GM18499 (cell line): ENCODE data around the gene ARHGAP40.

Source experiments
- ATAC-seq: cut with Tn5 transposase; IDR thresholded peaks from one replicate; pipeline ENCODE4 v1.9.1; 2021; ENCODE audit warnings: moderate number of reproducible peaks; ENCODE audit not compliant: insufficient read depth, unreplicated experiment

Gene ARHGAP40

DNA sequence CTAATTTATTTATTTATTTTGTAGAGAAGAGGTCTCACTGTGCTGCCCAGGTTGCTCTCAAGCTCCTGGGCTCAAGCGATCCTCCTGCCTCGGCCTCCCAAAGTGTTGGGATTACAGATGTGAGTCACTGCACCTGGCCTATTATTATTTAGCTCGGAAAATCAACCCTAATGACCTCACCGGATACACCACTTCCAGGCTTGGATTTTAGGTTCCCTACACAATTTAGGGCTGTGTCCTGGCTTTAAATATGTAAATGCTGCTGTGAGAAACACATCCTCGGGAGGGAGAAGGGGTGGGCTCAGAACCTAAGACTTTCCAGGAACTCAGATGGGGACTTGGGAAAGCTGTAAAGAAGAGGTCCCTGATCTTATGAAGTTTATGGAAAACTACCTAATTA is 71.7 kb downstream of the ARHGAP40 start:
- ATAC-seq: no peak

DNA sequence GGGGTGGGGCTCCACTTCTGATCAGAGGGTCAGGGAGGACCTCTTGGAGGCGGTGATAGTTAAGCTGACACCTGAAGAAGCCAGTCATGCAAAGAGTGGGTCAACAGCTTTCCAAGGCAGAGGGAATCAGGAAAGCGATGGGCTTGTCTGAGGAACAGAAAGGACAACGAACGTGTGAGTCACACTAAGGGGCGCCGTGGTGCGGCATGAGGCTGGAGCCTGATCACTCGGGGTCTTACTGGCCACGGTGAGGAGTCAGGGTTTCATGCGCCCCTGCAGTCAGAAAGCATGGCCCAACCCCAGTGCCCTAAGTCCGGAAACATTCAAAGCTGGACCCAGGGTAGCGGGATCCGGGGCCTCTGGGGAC is 72.1 kb downstream of the ARHGAP40 start:
- no peak for ATAC-seq

DNA sequence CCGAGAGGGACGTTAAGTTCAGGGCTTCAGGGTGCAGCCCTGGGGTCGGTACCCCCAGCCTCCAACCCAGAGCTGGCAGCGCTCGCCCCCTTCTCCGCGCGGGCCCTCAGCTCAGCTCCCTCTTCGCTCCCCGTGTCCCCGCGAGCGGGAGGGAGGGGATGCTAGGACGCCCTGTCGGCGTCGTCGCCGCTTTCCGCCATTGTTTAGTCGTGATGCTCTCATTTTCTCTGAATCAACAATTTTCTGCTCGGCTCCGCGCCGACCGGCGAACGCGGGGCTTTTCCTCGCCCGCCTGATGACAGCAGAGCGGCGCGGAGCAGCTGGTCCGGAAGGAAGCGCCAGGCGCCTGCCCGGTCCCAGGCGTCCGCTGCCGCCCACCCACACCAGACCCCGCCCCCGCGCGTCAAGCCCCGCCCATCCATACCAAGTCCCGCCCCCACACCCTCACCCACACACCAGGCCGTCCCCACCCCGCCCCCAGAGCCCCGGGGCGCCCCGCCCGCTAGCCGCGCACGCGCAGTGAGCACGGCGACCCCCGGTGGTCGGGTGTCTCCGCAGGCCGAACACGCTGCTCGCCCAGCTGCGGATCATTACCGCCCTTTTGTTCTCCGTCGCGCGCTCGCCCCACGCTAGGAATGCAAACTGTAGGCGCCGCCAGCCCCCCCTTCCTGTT is 72.6 kb downstream of the ARHGAP40 start:
- ATAC-seq: no peak

DNA sequence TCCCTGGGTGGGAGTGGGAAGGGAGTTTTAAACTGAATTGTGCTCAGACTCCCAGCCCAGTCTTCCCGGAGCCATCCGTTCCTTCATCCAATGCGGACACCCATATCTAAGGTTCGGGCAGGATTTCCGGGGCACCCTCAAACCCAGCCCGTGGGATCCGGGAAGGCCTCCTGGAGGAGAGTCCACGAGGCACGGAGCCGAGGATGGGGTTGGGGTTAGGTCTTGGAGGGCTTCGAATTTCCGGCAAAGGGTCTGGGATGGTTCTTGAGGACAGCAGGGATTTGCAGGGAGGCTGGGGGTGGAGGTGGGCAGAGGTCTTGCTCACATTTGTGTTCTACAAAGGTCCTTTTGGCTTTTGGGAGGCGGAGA is 73.1 kb downstream of the ARHGAP40 start:
- ATAC-seq: no peak

DNA sequence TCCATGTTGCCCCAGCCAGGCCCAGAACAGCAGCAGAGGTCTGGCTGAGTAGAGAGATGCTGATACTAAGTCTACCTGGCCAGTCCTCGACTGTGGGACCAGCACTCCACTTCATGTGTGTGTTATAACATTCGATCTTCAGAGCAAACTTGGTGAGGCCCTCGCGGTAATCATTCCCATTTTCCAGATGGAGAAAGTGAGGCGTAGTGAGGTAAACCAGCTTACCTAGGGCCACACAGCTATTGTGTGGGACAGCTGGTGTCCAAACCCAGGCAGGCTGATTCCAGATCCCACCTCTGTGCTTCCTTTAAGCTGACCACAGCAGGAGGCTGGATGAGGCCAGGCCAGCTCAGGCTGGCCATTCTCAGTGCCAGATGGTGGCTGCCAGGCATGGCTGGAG is 75.0 kb downstream of the ARHGAP40 start:
- no peak for ATAC-seq

DNA sequence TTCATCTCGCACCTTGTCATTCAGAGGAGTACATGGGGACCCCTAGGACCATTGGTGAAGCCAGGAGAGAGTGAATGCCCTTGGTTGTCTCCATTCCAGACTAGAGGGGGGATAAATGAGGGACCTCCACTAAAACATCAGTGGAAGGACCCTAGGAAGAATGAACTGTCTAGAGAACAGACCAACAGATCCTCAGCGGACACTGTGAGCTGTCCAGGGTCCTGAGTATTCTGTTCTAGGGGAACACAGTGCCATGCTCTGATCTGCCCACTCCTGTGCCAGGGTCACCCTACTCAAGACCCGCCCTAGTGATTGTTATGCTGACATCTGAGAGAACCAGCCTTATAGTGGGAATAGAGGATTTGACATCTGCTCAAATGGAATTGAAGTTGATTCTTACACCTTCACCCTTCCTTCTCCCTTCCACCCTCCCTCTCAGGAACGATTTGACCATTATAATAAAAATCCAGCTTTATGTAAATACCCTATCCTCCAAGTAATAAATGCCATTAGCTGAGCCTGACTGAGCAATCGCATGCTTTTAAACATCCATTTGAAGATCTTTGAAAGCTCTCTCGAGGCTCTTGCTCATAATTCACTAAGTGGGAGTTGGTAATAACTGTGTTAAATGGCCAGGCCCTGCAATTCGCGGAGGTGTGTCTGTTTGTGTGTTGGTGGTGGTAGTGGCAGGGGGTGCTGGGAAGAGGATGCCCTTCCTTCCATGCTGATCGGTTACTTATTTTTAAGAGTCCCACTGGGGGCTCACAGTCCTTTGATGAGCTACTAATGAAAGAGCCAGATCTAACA is 79.1 kb downstream of the ARHGAP40 start:
- no peak for ATAC-seq

DNA sequence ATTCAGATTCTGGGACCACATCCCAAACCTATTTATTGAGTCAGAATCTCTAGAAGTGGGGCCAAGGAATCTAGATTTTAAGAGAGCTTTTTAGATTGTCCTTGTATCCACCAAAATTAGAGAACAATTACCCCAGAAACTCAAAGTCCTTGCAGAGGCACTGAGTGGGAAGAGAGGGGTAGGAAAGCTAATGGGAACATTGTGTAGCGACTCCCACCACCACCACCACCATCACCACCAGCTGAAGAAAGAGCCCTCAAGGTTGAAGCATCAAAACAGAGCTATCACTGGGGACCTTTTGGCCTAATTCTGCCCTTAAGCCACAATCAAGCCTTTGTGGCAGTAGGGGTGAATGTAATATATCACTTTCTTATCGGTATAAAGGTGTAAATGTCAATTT is 83.7 kb downstream of the ARHGAP40 start:
- ATAC-seq: no peak

DNA sequence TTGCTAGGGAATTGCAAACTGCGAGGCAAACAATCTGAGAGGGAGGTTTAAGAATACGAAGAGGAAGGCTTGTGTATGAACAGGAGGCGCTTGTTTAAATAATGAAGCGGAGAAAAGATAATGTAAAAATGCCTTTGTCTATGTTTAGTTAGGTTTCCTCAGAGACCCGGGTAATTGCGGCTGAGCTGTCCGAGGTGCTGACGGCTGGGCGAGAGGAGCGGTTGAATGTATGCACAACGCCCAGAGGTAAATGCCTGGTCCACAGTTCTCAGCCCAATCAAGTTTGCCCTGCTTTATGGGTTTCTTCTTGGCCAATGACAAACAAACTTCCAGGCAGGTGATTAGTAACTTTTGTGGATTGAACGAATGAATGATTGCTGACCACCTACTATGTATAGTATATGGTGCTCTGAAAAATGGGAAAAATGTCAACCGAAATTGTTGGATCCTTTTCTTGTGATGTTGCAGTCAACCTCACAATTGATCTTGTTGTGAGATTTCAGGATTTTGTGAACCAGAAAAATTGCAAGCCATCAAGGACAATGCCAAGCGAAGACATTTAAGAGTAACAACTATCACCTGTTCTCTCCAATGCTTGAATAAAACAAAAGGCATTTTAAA is 84.4 kb downstream of the ARHGAP40 start:
- no peak for ATAC-seq

DNA sequence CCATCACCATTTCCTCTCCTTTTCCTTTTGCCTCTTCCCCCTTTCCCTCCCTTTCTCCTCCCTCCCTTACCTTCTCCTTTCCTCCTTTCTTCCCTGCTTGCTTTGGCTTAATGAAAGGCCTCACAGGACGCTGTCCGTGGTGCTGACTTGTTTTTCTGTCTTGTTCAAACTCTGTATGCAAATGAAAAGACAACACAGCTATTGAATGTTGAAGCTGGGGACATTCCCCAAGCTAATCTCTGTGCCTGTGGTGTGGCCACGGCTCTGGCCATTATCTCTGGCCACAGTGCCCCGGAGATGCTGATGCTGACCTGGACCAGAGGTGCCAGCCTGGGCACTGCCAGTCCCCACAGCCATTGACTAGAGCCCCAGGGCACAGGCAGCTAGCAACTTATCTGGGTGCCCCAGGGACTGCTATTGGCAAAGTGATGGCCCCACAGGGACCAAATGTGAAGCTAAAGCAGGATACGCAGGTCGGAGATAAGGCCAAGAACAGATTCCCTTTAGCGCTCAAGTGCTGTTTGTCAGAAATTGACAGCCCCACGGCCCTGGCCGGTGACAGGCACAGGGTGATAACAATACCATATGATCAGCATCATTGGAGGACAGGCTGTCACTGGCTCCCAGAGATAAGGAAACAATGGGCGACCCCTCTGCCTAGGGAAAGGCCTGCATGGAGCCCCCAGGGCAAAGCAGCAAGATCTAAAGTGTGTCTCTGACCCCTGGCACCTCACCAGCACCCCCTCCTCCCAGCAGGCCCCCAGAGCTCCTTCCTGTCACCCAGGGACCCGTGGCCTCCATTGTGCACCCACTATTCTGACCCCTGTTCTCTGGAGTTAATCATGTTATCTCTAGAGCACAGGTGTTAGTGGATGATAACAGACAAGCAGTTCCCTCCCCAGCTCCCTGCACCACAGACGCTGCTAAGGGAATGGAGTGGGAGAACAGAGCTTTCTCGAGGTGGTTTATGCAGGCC is 91.1 kb downstream of the ARHGAP40 start:
- no peak for ATAC-seq

DNA sequence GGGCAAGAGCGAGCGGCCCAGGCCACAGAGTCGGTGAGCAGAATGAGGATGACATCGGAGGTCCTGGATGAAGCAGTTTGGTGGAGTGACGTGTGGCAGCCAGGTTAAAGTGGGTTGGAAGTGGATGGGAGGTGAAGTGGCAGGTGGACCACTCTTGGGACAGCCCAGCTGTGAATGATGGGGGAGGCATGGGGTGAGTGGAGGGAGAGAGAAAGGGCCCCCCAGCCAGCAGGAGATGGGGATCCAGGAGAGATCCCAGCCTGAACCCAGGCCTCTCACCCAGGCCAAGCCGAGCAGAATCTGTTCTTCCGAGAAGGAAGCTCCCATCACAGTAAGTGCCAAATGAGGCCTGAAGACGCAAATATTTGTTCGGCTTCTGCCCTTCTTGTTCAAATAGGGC is 95.7 kb downstream of the ARHGAP40 start:
- no peak for ATAC-seq

DNA sequence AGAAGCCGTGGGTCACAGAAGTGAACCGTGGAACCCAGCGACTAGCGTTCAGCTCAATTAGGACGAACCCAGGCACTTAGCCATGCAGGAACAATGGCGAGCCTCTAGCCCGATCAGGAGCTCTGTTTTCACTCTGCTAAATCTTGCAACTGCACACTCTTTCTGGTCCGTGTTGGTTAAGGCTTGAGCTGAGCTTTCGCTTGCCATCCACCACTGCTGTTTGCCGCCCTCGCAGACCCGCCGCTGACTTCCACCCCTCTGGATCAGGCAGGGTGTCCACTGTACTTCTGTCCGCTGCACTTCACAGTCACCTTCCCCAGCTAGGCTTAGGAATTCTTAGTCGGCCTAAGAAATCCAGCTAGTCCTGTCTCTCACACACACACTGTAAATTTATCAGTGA is 96.9 kb downstream of the ARHGAP40 start:
- ATAC-seq: no peak

DNA sequence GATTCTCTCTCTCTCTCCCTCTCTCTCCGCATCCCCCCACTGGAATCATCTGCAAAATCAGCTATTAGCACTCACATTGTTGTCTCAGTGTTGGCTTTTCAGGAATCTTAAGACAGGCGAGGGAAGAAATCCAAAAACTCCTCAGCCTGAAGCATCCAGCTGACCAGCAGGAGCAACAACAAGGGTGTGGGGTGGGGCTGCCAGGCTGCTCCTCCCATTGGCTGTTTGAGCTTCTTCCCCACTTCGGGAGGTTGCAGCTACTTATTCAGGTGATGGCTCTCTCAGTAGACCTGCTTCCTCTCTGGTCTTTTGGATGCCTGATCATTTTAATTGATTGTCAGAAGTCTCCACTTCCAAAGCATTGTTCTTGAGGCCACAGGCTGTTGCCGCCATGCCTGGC is 98.5 kb downstream of the ARHGAP40 start:
- no peak for ATAC-seq
